DMS153 treated with DMSO at 0.1 percent for 48 hours (cell line): ENCODE measurements around the gene NPAS3.
A peak's percentile ranks its signal among the peaks of the same experiment; 100 is the strongest.

ENCODE experiments used
- DNase-seq: peaks from one replicate; lab custom pipeline; 2025; ENCODE audit not compliant: unreplicated experiment; lab: John Stamatoyannopoulos, UW

Gene NPAS3

GRCh38 chr14:33534632-33535031, 596.0 kb downstream of the NPAS3 start:
- no peak for DNase-seq

GRCh38 chr14:33539918-33540357, 601.3 kb downstream of the NPAS3 start:
- no peak for DNase-seq

- DNase-seq: no peak
Measured at GRCh38 chr14:33541171-33541570, 602.5 kb downstream of the NPAS3 start.

- DNase-seq: peak; percentile 41
Measured at GRCh38 chr14:33542338-33543287, 603.9 kb downstream of the NPAS3 start.

- no peak for DNase-seq
Measured at GRCh38 chr14:33545696-33546095, 607.0 kb downstream of the NPAS3 start.

- DNase-seq: no peak
Measured at GRCh38 chr14:33548606-33549005, 609.9 kb downstream of the NPAS3 start.

GRCh38 chr14:33551963-33552362, 613.3 kb downstream of the NPAS3 start:
- no peak for DNase-seq

- DNase-seq: no peak
Measured at GRCh38 chr14:33553706-33554278, 615.1 kb downstream of the NPAS3 start.

GRCh38 chr14:33554988-33555387, 616.3 kb downstream of the NPAS3 start:
- DNase-seq: no peak

GRCh38 chr14:33555710-33556350, 617.2 kb downstream of the NPAS3 start:
- no peak for DNase-seq

- DNase-seq: no peak
Measured at GRCh38 chr14:33556382-33557121, 617.9 kb downstream of the NPAS3 start.

- DNase-seq: no peak
Measured at GRCh38 chr14:33560718-33561431, 622.2 kb downstream of the NPAS3 start.

GRCh38 chr14:33561488-33562175, 623.0 kb downstream of the NPAS3 start:
- no peak for DNase-seq

GRCh38 chr14:33563191-33563900, 624.7 kb downstream of the NPAS3 start:
- DNase-seq: no peak

GRCh38 chr14:33563901-33564197, 625.2 kb downstream of the NPAS3 start:
- DNase-seq: no peak

- DNase-seq: peak; percentile 69
Measured at GRCh38 chr14:33564774-33565630, 626.3 kb downstream of the NPAS3 start.

GRCh38 chr14:33566082-33566481, 627.4 kb downstream of the NPAS3 start:
- DNase-seq: no peak

GRCh38 chr14:33567023-33567728, 628.5 kb downstream of the NPAS3 start:
- DNase-seq: peak; percentile 56
